ENCODE data around the gene TMEM101.

- TF ChIP-seq POLR2A (IDR thresholded peaks at IDR 0.05) = no peak
- TF ChIP-seq CTCF (IDR thresholded peaks at IDR 0.05) = no peak
Measured at GRCh38 chr17:43984521-43984920, 30.2 kb downstream of the TMEM101 start.
